GM12874 (cell line): ENCODE measurements around the gene SLC46A2.
A peak's percentile ranks its signal among the peaks of the same experiment; 100 is the strongest.

Experiments
- TF ChIP-seq, protein P1 (sequence below): IDR thresholded peaks from 2 replicates; pipeline ENCODE4 v1.5.1; 2011; ENCODE audit warnings: low read depth, mild to moderate bottlenecking, control low read depth, low read length, moderate library complexity; ENCODE audit not compliant: insufficient read depth

Gene SLC46A2

DNA sequence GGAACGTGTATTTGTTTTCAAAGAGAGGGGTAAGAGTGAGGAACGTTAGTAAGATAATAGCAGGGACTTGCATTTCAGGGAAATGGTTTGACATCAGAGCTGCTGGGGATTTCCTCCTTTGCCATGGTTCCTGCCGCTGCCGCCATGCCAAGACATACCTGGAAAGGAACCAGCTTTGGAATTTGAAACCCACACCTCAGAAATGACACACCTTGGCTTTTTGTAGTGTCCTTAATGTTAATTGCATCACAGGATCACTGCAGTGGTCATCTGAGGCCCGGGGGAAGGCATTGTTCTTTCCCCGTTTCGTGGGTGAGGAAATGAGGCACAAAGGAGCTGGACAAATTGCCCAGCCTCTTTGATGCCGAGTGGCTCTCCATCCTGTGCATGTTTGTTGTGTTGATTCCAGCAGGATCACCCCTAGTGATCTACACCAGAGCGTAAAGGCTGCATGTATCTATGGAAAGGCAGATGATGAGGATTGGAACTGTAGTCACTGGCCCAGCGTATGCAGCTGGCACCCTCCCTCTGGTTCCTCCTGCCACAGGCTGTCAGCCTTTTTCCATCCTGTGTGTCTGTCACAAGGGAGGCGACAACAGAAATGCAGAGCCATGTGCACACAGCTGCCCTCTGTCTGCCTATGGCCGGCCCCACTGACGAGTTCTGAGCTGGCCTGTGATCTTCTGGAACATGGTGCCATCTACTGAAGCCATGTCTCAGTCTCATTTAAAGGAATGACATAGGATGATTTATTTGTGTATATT, 37.8 kb downstream of the SLC46A2 start:
- TF ChIP-seq, protein P1, sequence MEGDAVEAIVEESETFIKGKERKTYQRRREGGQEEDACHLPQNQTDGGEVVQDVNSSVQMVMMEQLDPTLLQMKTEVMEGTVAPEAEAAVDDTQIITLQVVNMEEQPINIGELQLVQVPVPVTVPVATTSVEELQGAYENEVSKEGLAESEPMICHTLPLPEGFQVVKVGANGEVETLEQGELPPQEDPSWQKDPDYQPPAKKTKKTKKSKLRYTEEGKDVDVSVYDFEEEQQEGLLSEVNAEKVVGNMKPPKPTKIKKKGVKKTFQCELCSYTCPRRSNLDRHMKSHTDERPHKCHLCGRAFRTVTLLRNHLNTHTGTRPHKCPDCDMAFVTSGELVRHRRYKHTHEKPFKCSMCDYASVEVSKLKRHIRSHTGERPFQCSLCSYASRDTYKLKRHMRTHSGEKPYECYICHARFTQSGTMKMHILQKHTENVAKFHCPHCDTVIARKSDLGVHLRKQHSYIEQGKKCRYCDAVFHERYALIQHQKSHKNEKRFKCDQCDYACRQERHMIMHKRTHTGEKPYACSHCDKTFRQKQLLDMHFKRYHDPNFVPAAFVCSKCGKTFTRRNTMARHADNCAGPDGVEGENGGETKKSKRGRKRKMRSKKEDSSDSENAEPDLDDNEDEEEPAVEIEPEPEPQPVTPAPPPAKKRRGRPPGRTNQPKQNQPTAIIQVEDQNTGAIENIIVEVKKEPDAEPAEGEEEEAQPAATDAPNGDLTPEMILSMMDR: no peak

DNA sequence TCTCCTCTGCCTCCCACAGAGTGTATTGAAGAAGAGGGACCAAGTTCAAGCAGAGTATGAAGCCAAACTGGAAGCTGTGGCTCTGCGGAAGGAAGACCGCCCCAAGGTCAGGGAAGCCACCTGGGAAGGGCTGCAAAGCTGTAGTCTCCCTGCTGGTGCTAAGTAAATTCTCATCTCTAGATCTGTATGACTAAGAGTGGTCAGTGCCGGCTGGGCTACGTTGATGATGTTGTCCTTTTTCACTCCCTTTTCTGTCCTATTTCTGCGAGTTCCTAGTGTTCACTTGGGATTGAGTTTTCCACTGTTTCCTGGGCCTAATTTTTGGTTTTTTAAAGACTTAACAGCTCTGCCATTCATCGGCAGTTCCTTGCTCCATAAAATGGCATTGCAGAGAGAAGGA, 39.8 kb downstream of the SLC46A2 start:
- TF ChIP-seq, protein P1: no peak

DNA sequence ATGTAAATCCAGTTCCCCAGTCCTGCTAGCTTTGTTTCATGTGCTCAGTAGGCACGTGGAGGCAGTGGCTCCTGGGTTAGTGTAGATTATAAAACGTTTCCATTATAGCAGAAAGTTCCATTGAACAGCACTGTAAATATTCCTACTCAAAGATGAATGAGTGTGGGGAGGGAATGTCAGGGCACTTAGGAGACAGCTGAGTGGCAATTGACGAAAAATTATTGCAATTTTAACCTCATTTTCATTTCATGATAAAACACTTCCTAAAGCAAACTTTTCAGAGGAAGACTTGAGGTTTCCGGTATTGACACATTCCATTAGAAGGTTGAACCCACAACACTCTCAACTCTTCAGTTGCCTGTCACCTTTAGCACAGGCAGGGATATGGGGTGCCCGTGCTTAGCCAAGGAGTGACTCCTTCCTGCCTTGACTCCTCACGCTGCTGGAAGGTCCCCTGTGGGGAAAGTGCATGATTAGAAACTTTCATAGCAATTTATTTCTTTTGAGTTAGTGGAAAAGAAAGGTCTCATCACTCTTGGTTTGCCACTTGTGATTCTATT, 41.2 kb downstream of the SLC46A2 start:
- TF ChIP-seq, protein P1: no peak

DNA sequence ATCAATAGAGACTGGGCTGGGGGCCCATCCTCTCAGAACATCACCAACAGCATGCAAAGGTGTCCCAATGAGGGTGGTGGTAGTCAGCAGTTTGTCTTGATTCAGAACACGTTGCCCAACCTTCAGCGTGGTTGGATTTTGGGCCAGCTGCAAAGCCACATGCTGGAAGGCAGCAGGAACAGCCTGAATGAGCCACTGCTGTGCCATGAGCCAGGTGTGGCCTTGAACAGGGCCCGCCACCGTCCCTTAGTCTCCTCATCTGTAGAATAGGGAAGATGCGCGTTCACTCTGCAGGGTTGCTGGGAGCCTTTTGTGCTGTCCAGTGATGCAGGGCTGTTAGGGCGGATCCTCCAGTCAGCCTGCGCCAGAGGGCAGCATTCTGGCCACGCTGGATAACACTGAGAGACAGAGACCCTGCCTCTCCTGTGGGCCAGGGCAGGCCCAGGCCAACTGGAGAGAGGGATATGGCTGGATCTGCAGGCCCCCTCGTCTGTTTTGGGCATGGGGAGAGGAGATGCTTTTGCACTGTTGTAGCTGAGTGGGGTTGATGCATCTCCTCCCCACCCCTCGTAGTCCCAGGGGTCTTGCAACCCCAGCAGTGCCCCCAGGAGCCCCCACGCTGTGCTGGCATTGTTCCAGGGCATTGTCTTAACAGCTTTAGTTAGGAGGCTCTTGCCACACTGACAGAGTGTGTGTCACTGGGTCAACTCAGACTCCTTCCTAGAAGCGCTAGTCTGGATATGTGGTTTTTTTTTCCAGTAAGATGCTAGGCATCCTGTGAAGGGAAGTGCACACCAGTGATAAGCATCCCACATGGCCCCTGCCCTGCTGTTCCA, 42.1 kb downstream of the SLC46A2 start:
- TF ChIP-seq, protein P1: no peak

DNA sequence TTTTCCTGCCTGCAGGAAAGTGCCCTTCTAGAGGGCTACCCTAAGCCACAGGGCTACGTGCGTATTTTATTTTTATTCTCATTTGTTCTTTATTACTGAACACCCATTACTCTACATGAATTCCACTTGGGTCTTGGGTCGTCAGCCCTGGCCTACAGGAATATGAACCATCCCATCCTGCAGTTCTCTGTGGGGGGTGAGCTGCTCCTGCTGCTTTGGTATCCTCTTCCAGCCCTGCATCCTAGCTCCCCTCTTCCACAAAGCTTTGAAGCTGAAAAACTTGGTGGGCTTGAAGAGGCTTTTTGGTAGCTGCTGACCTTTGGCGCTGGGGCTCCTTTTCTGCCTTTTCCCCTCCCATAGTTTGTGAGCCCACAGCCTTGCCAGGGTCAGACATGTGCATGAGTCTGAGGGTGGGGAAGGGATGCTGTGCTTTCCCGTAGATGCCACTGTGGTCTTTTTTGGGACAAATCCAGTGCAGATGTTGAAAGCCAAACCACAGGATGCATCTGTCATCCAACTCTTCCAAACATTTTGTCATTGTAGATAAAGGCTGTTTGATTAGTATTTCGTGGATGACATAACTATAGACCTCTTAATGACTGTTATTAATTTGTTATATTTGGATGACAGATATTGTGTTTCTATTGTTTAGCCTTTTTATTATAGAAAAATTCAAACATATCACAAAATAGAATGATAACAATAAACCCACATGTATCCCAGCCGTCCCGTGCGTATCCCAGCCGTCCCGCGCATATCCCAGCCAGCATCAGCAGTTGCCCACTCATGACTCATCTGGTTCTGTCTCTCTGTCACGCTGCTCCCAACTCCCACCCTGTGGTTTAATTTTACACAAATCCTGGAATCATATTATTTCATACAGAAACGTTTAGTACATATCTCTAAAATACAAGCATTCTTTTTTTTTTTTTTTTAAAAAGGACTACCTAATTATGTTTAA, 43.9 kb downstream of the SLC46A2 start:
- TF ChIP-seq, protein P1: no peak

DNA sequence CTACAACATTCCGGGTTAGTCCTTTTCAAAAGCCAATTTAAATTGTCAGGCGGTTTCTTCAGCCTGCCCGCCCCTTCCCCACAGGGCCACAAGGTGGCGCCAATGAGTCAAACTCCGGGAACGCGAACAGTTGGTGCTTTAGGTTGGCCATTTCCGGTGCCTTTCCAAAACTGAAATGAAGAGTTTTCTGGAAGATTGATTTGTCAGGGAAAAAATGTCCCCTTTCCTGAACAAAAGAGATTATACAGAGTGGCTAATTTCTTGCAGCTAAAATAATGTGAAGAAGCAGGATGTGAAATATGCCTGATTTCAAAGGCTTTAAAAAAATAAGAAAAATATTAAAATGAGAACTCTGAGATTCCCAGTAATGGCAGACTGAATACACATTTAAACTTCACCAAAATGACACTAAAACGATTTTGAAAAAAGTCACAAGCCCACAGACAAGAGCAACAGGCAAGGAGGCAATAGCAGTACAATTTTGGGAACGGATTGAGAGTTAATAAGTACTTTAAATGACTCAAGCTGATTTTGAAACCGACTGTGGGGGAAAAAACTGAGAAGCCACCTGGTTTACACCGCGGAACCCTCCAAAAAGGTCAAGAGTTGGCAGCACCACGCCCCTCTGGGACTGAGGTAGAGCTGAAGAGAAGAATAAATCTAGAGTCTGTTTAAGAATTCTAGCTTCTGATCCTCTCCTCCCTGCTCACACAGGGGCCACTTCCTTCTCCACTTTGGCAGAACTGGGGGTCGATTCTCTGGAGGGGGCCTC, 45.7 kb downstream of the SLC46A2 start:
- TF ChIP-seq, protein P1: peak; percentile 86
